ENCODE measurements around the gene IGSF6. TPM values are rescaled to one million over a fixed set of nuclear protein-coding genes. Genes with fewer than 3 reads are reported as not detected.

Gene IGSF6
- total and polyA plus RNA-seq, 2 of the 13 experiments (the other 11 are each of a cell fraction or from before 2014, with no cell fraction given) = not detected

- TF ChIP-seq SKIL (CRISPR knock-in tag; IDR thresholded peaks at IDR 0.05; ENCODE audit: borderline replicate concordance) (no peak), KLF12 (CRISPR knock-in tag; IDR thresholded peaks at IDR 0.05; ENCODE audit: borderline replicate concordance) (no peak), ZNF614 (CRISPR knock-in tag; IDR thresholded peaks at IDR 0.05; ENCODE audit: borderline replicate concordance) (no peak), PHF8 (CRISPR knock-in tag; IDR thresholded peaks at IDR 0.05) (no peak), MXD4 (CRISPR knock-in tag; IDR thresholded peaks at IDR 0.05) (peak; percentile 54; the same call in 1 of the 2 replicates), ARID3A (IDR thresholded peaks at IDR 0.05; ENCODE audit: low read depth, low read length) (no peak), ZNF781 (CRISPR knock-in tag; IDR thresholded peaks at IDR 0.05; ENCODE audit: borderline replicate concordance, not compliant biosample characterization) (no peak), MNT (IDR thresholded peaks at IDR 0.05) (peak; percentile 28; the same call in 1 of the 2 replicates), TIGD3 (CRISPR knock-in tag; IDR thresholded peaks at IDR 0.05; ENCODE audit: borderline replicate concordance) (no peak), LCORL (IDR thresholded peaks at IDR 0.05) (no peak), LCORL (CRISPR knock-in tag; IDR thresholded peaks at IDR 0.05) (no peak), MTA1 (CRISPR knock-in tag; IDR thresholded peaks at IDR 0.05; ENCODE audit: borderline replicate concordance) (no peak), NRL (CRISPR knock-in tag; IDR thresholded peaks at IDR 0.05; ENCODE audit: borderline replicate concordance) (no peak), MEIS2 (CRISPR knock-in tag; IDR thresholded peaks at IDR 0.05) (no peak), NCOA1 (CRISPR knock-in tag; IDR thresholded peaks at IDR 0.05) (no peak), SOX6 (IDR thresholded peaks at IDR 0.05) (no peak), SOX6 (CRISPR knock-in tag; IDR thresholded peaks at IDR 0.05) (no peak), MLXIP (CRISPR knock-in tag; IDR thresholded peaks at IDR 0.05; ENCODE audit: borderline replicate concordance) (no peak), ZBTB7A (CRISPR knock-in tag; IDR thresholded peaks at IDR 0.05) (no peak), MAFG (CRISPR knock-in tag; IDR thresholded peaks at IDR 0.05) (no peak), RBAK (CRISPR knock-in tag; IDR thresholded peaks at IDR 0.05) (no peak), MED8 (CRISPR knock-in tag; IDR thresholded peaks at IDR 0.05; ENCODE audit: insufficient replicate concordance) (no peak)
Observed at GRCh38 chr16:21685034-21685455, 32.6 kb upstream of the IGSF6 start (continued).
